IPS DF 4.7 (cell line): ENCODE data around the gene KERA.

Source experiments
- DNase-seq: peaks from one replicate; pipeline ENCODE4 v3.0.0-alpha.2; 2013; ENCODE audit warnings: low spot score; ENCODE audit errors: extremely low read depth

The KERA gene

DNA sequence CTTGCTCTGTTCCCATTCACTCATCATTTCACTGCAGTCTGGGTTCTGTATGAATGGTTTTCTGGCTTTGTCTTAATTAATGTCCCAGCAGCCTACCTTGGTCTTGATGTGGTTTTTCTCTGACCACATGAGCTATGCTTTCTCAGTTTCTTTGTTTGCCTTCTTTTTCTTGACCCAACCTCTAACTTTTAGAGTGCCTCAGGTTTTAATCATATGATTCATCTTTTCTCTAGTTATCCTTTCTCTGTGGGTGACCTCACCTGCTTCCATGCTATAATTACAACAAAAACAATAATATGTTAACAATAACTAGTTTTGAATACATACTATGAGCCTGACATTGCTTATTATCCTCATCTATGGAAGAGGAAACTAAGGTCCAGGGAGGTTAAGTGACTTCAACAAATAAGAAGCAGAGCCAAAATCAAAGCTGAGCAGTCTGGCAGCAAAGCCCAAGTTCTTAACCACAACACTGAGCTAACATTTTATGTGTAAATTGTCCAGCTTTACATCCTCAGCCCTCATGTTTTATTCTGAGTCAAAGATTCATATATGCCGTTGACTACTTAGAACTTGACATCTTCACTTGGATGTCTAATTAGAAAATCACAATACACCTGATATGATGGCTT is 48.4 kb downstream of the KERA start:
- DNase-seq: no peak

DNA sequence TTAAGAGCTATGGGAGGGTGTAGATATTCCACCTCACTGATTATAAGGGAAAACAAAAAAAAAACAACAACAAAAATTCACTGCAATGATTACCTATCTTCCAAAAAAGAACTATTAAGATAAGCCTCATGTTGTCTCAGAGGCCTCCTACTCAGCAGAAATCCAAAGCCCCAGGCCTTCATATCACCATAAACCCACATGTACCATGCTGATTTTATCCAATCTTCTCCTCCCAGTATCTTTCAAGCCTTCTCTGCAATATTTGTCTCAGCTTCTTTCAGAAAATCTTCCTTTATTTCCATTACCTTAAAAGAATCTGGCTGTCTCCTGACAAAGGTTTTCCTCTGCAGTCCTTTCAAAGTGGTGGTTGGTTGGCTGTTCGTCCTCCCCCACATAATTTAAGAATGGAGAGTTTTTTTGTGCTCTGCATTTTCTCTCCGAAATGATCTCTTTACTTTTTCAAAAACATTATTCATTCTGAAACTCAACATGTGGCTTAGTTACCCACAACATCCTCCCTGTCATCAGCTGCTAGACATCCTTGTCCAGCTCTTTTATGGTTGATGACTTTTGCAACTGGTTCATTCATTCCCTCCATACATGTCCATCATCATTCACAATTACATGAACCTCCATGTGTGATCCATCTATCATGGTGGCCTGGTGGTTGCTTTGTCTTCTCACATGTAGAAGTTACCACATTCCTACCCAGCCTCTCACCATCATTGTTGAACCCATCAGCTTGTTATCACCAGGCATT is 50.1 kb downstream of the KERA start:
- DNase-seq: no peak

DNA sequence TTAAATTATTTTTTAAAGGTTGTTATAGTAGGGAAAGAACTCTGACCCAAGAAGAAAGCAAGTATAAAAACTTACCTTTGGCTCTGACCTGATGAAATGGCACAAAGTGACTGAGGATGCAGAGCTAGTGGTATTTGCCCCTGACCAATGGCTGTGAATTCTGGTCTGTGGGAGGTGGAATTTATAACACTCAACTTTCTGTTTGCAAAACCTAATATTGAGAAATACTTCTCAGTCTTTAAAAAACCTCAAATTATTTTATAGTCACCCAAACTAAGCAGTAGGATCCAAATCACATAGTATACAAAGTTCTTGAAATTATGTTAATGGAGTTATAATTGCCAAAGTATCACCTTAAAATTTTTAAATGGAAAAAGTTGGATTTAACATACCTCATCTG is 53.0 kb downstream of the KERA start, which contains the start of gene EPYC:
Gene EPYC (minus strand): TSS at position 101 of the 400 bp plus-strand sequence. CDS start 2,407 bp downstream, outside the sequence.
- no peak for DNase-seq

DNA sequence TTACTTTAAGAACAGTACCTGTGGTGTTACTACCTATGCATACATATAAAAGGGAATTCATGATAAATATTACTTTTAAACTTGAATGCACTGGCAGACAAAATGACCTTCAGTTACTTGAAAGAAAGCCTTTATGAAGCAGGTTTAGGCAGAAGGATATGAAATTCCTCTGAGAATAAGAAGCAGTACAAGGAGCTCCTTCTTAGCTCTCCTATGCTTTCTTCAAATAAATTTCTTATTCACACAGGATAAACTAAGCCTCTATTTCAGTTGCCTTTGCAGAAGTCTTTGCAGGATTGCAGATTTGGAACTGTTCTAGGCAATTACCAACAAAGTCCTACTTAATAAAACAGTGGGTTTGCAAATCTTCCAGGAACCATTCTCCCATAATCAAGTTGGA is 54.1 kb downstream of the KERA start:
- no peak for DNase-seq

DNA sequence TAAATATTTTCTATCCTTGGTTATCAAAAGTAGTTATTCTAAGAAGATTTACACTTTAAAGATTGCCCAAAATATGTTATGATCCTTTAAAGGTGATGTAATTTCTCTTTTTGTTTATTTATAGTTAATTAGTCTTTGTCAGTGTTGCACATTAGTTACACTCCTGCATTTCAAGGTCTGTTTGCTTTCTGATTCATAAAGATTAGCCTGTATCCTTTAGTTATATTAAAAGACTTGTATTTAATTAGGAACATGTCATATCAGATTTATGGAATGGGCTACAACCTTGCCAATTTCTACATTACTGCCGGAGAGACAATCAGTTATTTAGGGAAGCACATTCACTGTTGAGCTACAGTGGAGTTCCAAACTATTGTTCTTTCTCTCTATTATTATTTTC is 56.5 kb downstream of the KERA start:
- DNase-seq: no peak
